Common myeloid progenitor, CD34-positive (primary cell): ENCODE data around the gene ELOVL3.

ENCODE experiments used
- CTCF ChIA-PET: fragments of 350-600 bp; sonication (Branson Sonifier 250); formaldehyde crosslinking; loops from one replicate; lab custom pipeline; 2021; ENCODE audit warnings: antibody characterized with exemption; lab: Charles Lee
- POLR2A ChIA-PET: fragments of 350-600 bp; sonication (Branson Sonifier 250); formaldehyde crosslinking; loops from one replicate; lab custom pipeline; 2021; ENCODE audit warnings: antibody characterized with exemption; lab: Charles Lee
- DNase-seq, 3 donors: peaks; one replicate each; pipeline versions ENCODE4 v3.0.0 to v3.0.0-alpha.2; 2013
- H3K27ac ChIP-seq, 2 experiments: 1 replicate in 1 of 2; 2 replicates in 1 of 2; pipeline ENCODE4 v1.7.0; 2013; ENCODE audit warnings: inconsistent platforms in 2 of 2, low read length in 2 of 2, mild to moderate bottlenecking in 2 of 2, low read depth in 1 of 2, moderate library complexity in 1 of 2; ENCODE audit not compliant: severe bottlenecking in 2 of 2, insufficient read depth in 1 of 2, poor library complexity in 1 of 2
- H3K27me3 ChIP-seq, 5 experiments: replicated peaks in 2 of 5; 1 replicate in 3 of 5; 2 replicates in 2 of 5; pipeline versions ENCODE4 v1.6.1 to v1.7.0; 2013; ENCODE audit warnings: low read length in 4 of 5, mild to moderate bottlenecking in 2 of 5, moderate library complexity in 2 of 5, inconsistent platforms in 1 of 5; ENCODE audit not compliant: insufficient read depth in 5 of 5, control insufficient read depth in 4 of 5
- H3K36me3 ChIP-seq, 4 experiments: 1 replicate in 2 of 4; 2 replicates in 2 of 4; pipeline versions ENCODE4 v1.6.1 to v1.7.0; 2013; ENCODE audit warnings: low read length in 3 of 4, control low read depth in 1 of 4, mild to moderate bottlenecking in 1 of 4; ENCODE audit not compliant: control insufficient read depth in 4 of 4, insufficient read depth in 4 of 4
- H3K4me1 ChIP-seq, 4 experiments: 1 replicate in 3 of 4; 2 replicates in 1 of 4; pipeline versions ENCODE4 v1.6.1 to v1.7.1; 2013; ENCODE audit warnings: low read length in 3 of 4, mild to moderate bottlenecking in 3 of 4, control low read depth in 1 of 4, inconsistent platforms in 1 of 4, moderate library complexity in 1 of 4; ENCODE audit not compliant: control insufficient read depth in 4 of 4, insufficient read depth in 4 of 4; ENCODE audit errors: control extremely low read depth in 1 of 4
- H3K4me3 ChIP-seq, 7 experiments: 1 replicate in 4 of 7; 2 replicates in 3 of 7; pipeline versions ENCODE4 v1.5.1 to v1.7.0; 2013; ENCODE audit warnings: mild to moderate bottlenecking in 7 of 7, low read length in 6 of 7, moderate library complexity in 6 of 7, inconsistent platforms in 2 of 7, low read depth in 2 of 7, control low read depth in 1 of 7; ENCODE audit not compliant: insufficient read depth in 4 of 7, control insufficient read depth in 1 of 7; ENCODE audit errors: extremely low read depth in 1 of 7
- H3K9me3 ChIP-seq, 5 experiments: 1 replicate in 4 of 5; 2 replicates in 1 of 5; pipeline versions ENCODE4 v1.6.1 to v1.7.1; 2013; ENCODE audit warnings: low read length in 4 of 5, mild to moderate bottlenecking in 2 of 5, inconsistent platforms in 1 of 5, low read depth in 1 of 5, moderate library complexity in 1 of 5; ENCODE audit not compliant: control insufficient read depth in 4 of 5, insufficient read depth in 2 of 5; ENCODE audit errors: control extremely low read depth in 1 of 5
- WGBS: methylation state at CpG from one replicate; pipeline ENCODE4 v1.1.5; 2013; ENCODE audit not compliant: insufficient coverage; 5-methylcytosine and 5-hydroxymethylcytosine counted together

Gene ELOVL3

DNA sequence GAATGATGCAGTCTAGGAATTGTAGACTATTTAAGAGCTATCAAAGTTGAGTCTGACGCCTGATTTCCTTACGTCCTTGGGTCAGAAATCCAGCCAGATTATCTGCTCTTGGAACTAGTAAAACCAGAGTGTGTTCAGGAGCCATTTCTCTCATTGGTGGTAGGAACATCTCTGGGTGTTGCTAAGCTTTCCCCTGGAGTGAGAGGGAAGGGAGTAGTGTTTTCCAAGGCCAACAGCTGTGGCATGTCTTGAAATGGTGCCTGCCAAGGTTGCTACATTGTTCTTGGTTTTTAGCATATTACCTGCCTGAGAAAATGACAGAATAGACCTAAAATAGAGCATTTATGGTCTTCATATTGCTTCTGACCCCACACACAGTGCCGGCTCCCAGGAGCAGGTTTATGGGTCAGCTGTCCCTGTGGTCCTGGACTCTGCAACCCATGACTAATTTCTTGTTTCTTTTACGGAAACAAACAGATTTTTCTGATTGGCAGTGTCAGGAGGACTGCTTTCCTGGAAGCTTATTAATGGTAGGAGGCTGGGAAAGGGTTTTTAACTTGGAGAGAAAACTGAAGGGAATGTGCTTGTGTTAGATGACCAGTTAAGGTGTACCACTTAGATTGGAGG, 36.8 kb downstream of the ELOVL3 start:
- DNase-seq, result no peak
- no peaks in the 10 kb centered on the region for H3K9me3 ChIP-seq
- ChIA-PET POLR2A (no interaction called here), CTCF (interaction anchor here (1.2 kb wide), 1 partner anchor 15 kb away, joined by 3 read pairs; no protein-coding TSS in a partner anchor)
- peaks cover 24 to 46% (median 35%) of the 10 kb centered on the region in 4 experiments for H3K36me3 ChIP-seq
- 100% methylated on average over 4 of the region's 4 CpGs for WGBS
- H3K4me1 ChIP-seq, result no peaks in the 10 kb centered on the region
- H3K4me3 ChIP-seq, result no peak overlapping the region
- H3K27ac ChIP-seq, result no peak overlapping the region
- H3K27me3 ChIP-seq, result no peaks in the 10 kb centered on the region

DNA sequence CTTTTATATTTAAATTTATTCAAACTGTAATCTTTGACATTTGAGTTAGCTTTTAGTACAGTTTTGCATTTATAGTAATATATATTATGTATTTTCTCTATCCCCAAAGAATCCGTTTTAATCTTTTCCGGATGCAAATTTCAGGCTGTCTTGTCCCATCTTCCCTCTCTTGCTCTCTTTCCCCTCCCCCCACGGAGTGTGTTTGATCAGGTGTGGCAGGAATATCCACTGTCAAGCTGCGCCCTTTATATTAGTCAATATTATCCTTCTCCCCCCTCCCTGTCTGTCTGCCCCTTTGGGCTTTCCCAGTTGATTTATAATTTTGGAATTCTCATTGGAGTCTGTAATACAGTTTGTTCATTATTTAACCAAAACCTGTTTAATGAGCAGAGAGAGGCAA, 38.3 kb downstream of the ELOVL3 start:
- no peaks in the 10 kb centered on the region for H3K9me3 ChIP-seq
- H3K4me1 ChIP-seq, result no peaks in the 10 kb centered on the region
- no CpG with 5 or more reads among the region's 4 CpGs for WGBS
- CTCF ChIA-PET, result interaction anchor here (1.1 kb wide), 1 partner anchor 11 kb away, joined by 5 read pairs; no protein-coding TSS in a partner anchor
- no peak overlapping the region for H3K27ac ChIP-seq
- DNase-seq, result no peak
- no peaks in the 10 kb centered on the region for H3K27me3 ChIP-seq
- peaks cover 22 to 49% (median 32%) of the 10 kb centered on the region in 4 experiments for H3K36me3 ChIP-seq
- POLR2A ChIA-PET, result no interaction called here
- H3K4me3 ChIP-seq, result no peak overlapping the region

DNA sequence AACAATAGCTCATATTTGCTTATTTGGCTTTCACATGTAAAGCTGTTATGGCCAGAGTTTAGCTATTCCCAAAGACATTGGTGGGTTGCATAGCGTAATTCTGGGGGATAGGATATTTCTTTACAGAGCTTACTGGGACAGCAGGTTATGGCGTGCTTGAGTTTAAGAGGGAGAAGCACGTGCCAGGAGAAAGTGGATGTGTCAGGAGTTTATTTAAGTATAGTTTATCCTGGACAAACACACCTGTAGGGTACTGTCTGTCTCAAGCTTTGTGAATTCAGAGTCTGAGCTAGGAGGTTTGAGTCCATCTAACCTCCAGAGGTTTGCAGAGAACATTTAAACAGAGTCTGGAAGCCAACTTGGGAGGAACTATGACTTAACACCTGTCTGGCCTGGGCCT, 40.6 kb downstream of the ELOVL3 start:
- Histone ChIP-seq H3K4me1 (no peaks in the 10 kb centered on the region), H3K4me3 (no peak overlapping the region), H3K27me3 (no peaks in the 10 kb centered on the region), H3K36me3 (peaks cover 14 to 41% (median 18%) of the 10 kb centered on the region in 4 experiments), H3K27ac (no peak overlapping the region), H3K9me3 (no peaks in the 10 kb centered on the region)
- WGBS, result 100% methylated on average over 3 of the region's 3 CpGs
- POLR2A ChIA-PET, result no interaction called here
- DNase-seq, result no peak
- CTCF ChIA-PET, result interaction anchor here (0.6 to 3.1 kb wide), 8 partner anchors 13 to 454 kb away, joined by 3 to 18 read pairs (median 4); partner anchors contain the start of gene PITX3

DNA sequence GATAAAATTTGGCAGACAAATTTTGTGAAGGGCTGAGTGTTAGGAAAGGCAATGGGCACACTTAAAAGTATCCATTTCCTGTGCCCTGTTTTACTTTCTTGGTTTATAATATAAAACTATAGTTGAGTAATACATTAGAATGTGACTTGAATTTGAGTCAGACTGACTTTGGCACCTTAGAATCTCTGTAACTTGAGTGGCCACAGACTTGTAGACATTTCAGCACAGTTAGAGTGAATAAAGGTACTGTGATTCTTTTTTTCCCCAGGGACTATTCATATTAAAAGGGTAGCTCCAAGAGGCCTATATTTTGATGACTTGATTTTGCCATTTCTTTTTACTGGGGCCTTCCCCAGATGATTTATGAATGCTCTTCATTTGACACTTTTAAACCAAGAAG, 41.6 kb downstream of the ELOVL3 start:
- POLR2A ChIA-PET, result no interaction called here
- CTCF ChIA-PET, result interaction anchor here (0.6 to 3.1 kb wide), 8 partner anchors 9 to 1723 kb away, joined by 3 to 18 read pairs (median 4); no protein-coding TSS in a partner anchor
- no peak overlapping the region for H3K4me3 ChIP-seq

DNA sequence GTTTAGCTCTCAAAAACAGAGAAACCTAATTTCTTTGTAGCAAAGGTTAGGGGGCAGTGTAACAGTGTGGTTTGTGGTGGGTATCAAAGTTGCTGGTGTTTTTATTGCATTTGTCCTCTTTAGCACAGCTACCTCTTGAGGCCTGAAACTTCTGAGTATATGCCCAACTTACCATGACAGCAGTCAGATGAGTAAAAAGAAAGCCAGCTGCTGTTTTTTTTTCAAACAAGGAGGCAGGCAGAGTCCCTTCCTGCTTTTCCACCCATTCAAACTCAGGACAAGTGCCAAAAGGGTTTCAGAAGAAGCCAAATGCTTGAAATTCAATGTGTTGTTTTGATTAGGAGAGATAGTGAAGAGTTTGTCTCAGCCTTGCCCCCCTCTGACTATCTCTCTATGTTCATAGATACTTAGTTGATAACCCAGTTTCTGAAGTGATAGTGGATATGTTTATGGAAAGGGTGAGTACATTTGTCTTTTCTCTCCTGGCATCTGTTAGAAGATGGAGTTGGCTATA, 42.3 kb downstream of the ELOVL3 start:
- ChIA-PET POLR2A (no interaction called here), CTCF (interaction anchor here (0.7 to 3.1 kb wide), 6 partner anchors 8 to 1724 kb away, joined by 3 to 18 read pairs (median 4); no protein-coding TSS in a partner anchor)
- H3K4me3 ChIP-seq, result no peak overlapping the region
- DNase-seq, result peak in 2 of 3 donors; percentile 5 to 10
- no peaks in the 10 kb centered on the region for H3K27me3 ChIP-seq
- no peaks in the 10 kb centered on the region for H3K9me3 ChIP-seq
- H3K27ac ChIP-seq, result no peak overlapping the region
- H3K4me1 ChIP-seq, result no peaks in the 10 kb centered on the region
- H3K36me3 ChIP-seq, result peaks cover 0 to 27% (median 9%) of the 10 kb centered on the region in 4 experiments

More for the DNA sequence above, 41.6 kb downstream of the ELOVL3 start:
- Histone ChIP-seq H3K27ac (no peak overlapping the region), H3K4me1 (no peaks in the 10 kb centered on the region), H3K9me3 (no peaks in the 10 kb centered on the region), H3K27me3 (no peaks in the 10 kb centered on the region), H3K36me3 (peaks cover 6 to 32% (median 10%) of the 10 kb centered on the region in 4 experiments)
- DNase-seq, result no peak

DNA sequence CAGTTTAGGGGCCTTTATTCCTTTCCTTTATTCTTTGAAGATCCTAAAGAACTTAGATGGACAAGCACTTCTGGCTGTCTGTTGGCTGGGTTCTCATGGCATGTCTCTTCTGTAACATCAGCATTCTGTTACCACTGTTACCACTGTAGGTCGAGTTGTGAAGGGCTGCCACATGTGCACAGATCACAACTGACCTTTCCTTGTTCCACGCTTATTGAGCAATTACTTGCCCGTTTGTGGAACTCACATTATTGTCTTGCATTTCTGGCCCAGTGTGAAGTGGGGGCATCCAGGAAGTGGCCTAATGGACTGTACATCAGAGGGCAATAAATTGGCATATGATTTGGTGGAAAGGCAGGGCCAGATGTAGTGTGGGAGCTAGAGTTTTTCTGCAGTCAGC, 42.9 kb downstream of the ELOVL3 start:
- Histone ChIP-seq H3K9me3 (no peaks in the 10 kb centered on the region), H3K4me3 (no peak overlapping the region), H3K27ac (no peak overlapping the region), H3K27me3 (no peaks in the 10 kb centered on the region), H3K4me1 (no peaks in the 10 kb centered on the region), H3K36me3 (peaks cover 0 to 22% (median 8%) of the 10 kb centered on the region in 4 experiments)
- POLR2A ChIA-PET, result no interaction called here
- CTCF ChIA-PET, result interaction anchor here (1.2 to 1.4 kb wide), 2 partner anchors 8 to 9 kb away, joined by 3 to 4 read pairs; no protein-coding TSS in a partner anchor
- 85% methylated on average over 3 of the region's 3 CpGs for WGBS
- no peak for DNase-seq

DNA sequence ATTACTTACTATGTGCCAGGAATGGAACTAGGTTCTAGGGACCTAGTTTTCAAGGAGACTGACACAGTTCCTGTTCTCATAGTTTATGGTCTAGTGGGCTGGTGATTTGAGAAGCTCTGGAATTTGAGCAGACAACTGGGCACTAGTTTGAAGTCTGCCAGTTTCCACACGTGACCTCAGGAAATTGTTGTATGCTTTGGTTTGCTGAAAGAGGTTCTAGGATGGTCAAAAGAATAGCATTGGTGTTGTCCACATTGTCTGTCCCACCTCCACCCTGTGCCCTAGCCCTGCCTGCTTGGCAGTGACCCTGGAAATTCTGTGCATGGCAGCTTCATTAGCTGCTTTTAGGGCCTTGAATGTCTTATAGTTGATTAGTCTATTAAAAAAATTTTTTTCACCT, 48.0 kb downstream of the ELOVL3 start:
- Histone ChIP-seq H3K9me3 (no peaks in the 10 kb centered on the region), H3K27me3 (no peaks in the 10 kb centered on the region), H3K4me1 (no peaks in the 10 kb centered on the region), H3K4me3 (no peak overlapping the region), H3K27ac (no peak overlapping the region), H3K36me3 (peaks cover 0 to 3% (median 1%) of the 10 kb centered on the region in 4 experiments)
- ChIA-PET POLR2A (no interaction called here), CTCF (interaction anchor here (0.8 to 1.5 kb wide), 5 partner anchors 9 to 79 kb away, joined by 3 to 5 read pairs (median 3); no protein-coding TSS in a partner anchor)
- DNase-seq, result no peak
- WGBS, result 71% methylated on average over 1 of the region's 1 CpG
